ENCODE measurements around the gene PCDH15. TPM values are rescaled to one million over a fixed set of nuclear protein-coding genes. Genes with fewer than 3 reads are reported as not detected.

PCDH15 gene
- not detected for total RNA-seq

GRCh38 chr10:54800741-54801421 lies at the start of gene PCDH15:
Gene PCDH15 (minus strand): TSS chr10:54801231. CDS start chr10:54664262, 136,969 bp downstream.

Small RNAs within 50 kb of the gene (small RNA-seq; reads per million reads assigned to genes)
- gene AL365496.1, result 0 reads per million in 2 donors
- gene MIR548F1, result 0 reads per million in 2 donors
- 0 reads per million in 2 donors for gene RNU6-687P

Data from melanocyte of skin (primary cell).